A549 (cell line): ENCODE results near the gene XRCC5. TPM values are rescaled to one million over a fixed set of nuclear protein-coding genes. Genes with fewer than 3 reads are reported as not detected.

ENCODE experiments used
- ATAC-seq, 2 experiments: fragments of 200-7000 bp in 1 of 2; fragments of >200 bp in 1 of 2; cut with Nextera tagmentation in 1 of 2; cut with Tn5 transposase in 1 of 2; 3 replicates each; pipeline versions ENCODE4 v1.8.0 to v1.9.1; 2018 to 2020; ENCODE audit warnings: mild to moderate bottlenecking in 1 of 2, moderate library complexity in 1 of 2
- CTCF ChIA-PET: fragments of 300-600 bp; sonication (Branson Sonifier 250); formaldehyde crosslinking; extraction: SDS; loops from one replicate; lab custom pipeline; 2021; ENCODE audit warnings: antibody characterized with exemption, inconsistent platforms; lab: Yijun Ruan, JAX
- POLR2A ChIA-PET: fragments of 350-600 bp; formaldehyde crosslinking; extraction: SDS; loops from one replicate; lab custom pipeline; 2021; ENCODE audit warnings: antibody characterized with exemption, inconsistent platforms; lab: Yijun Ruan, JAX
- DNase-seq, 2 experiments: peaks; one replicate each; pipeline versions ENCODE4 v3.0.0 to v3.0.0-alpha.2; 2011 to 2016; ENCODE audit warnings: low read depth in 1 of 2, low spot score in 1 of 2
- FAIRE-seq: peaks from 2 replicates; lab custom pipeline; 2011; peaks lifted over from hg19 to GRCh38; lab: Jason Lieb, UNC
- H3K27ac ChIP-seq, 2 experiments: fragments of >200 bp; sonication (Bioruptor Twin); formaldehyde crosslinking; 3 replicates each; pipeline ENCODE4 v1.5.1; 2016 to 2017
- H3K4me1 ChIP-seq: fragments of >200 bp; sonication (Bioruptor Twin); formaldehyde crosslinking; 3 replicates; pipeline ENCODE4 v1.6.1; 2016
- H3K4me2 ChIP-seq: fragments of >200 bp; sonication (Bioruptor Twin); formaldehyde crosslinking; 3 replicates; pipeline ENCODE4 v1.6.1; 2016
- H3K4me3 ChIP-seq: fragments of >200 bp; sonication (Bioruptor Twin); formaldehyde crosslinking; 3 replicates; pipeline ENCODE4 v1.5.1; 2016
- H3K9me3 ChIP-seq: fragments of >200 bp; sonication (Bioruptor Twin); formaldehyde crosslinking; 3 replicates; pipeline ENCODE4 v1.6.1; 2016
- ATOH8 ChIP-seq: fragments of 250-450 bp; sonication (Bioruptor Pico); IDR thresholded peaks from 2 replicates; pipeline ENCODE4 v1.5.0; 2020; ENCODE audit warnings: low read depth, mild to moderate bottlenecking, moderate library complexity
- CBX2 ChIP-seq: fragments of 200-600 bp; sonication (generic); IDR thresholded peaks from 2 replicates; pipeline ENCODE4 v1.6.1; 2016; ENCODE audit warnings: low read depth, mild to moderate bottlenecking, borderline replicate concordance
- CEBPB ChIP-seq, 2 experiments: fragments of >200 bp in 1 of 2; sonication (Bioruptor Twin) in 1 of 2; formaldehyde crosslinking in 1 of 2; IDR thresholded peaks; 2 replicates each; pipeline ENCODE4 v1.6.1; 2012 to 2016
- CTCF ChIP-seq: fragments of >200 bp; sonication (Bioruptor Twin); formaldehyde crosslinking; IDR thresholded peaks from 3 replicates; pipeline ENCODE4 v1.5.1; 2016
- EHMT2 ChIP-seq: fragments of 200-600 bp; sonication (generic); IDR thresholded peaks from 2 replicates; pipeline ENCODE4 v1.6.1; 2016; ENCODE audit warnings: antibody characterized with exemption, low read depth, mild to moderate bottlenecking, moderate library complexity
- ELK1 ChIP-seq: fragments of 150-350 bp; IDR thresholded peaks from 2 replicates; pipeline ENCODE4 v1.6.1; 2014; ENCODE audit warnings: low read depth, mild to moderate bottlenecking, low read length
- ESRRA ChIP-seq: fragments of 150-350 bp; IDR thresholded peaks from 2 replicates; pipeline ENCODE4 v1.6.1; 2014; ENCODE audit warnings: mild to moderate bottlenecking, low read length, borderline replicate concordance
- FOSB ChIP-seq: fragments of 250-450 bp; sonication (Bioruptor Pico); IDR thresholded peaks from 2 replicates; pipeline ENCODE4 v1.5.0; 2020; ENCODE audit warnings: mild to moderate bottlenecking, moderate library complexity
- HDAC2 ChIP-seq: fragments of 200-600 bp; sonication (generic); IDR thresholded peaks from 2 replicates; pipeline ENCODE4 v1.6.1; 2016
- JUNB ChIP-seq: fragments of >200 bp; sonication (Bioruptor Twin); formaldehyde crosslinking; IDR thresholded peaks from 2 replicates; pipeline ENCODE4 v1.6.1; 2016
- MYC ChIP-seq: IDR thresholded peaks from 2 replicates; pipeline ENCODE4 v1.6.1; 2012; ENCODE audit warnings: mild to moderate bottlenecking, inconsistent platforms, low read length, improper control_type of control experiment, borderline replicate concordance
- PBX3 ChIP-seq: IDR thresholded peaks from 2 replicates; pipeline ENCODE4 v1.6.1; 2012
- RAD21 ChIP-seq, 2 experiments: fragments of >200 bp in 1 of 2; sonication (Bioruptor Twin) in 1 of 2; formaldehyde crosslinking in 1 of 2; IDR thresholded peaks in 1 of 2; conservative IDR thresholded peaks in 1 of 2; 2 replicates in 1 of 2; 3 replicates in 1 of 2; pipeline ENCODE4 v1.6.1; 2012 to 2018; ENCODE audit warnings: inconsistent platforms in 1 of 2
- RCOR1 ChIP-seq: fragments of 150-350 bp; IDR thresholded peaks from 2 replicates; pipeline ENCODE4 v1.6.1; 2014; ENCODE audit warnings: antibody characterized with exemption, low read length, low read depth
- SREBF2 ChIP-seq: fragments of 450-650 bp; IDR thresholded peaks from 2 replicates; pipeline ENCODE4 v1.6.1; 2014; ENCODE audit warnings: mild to moderate bottlenecking, moderate library complexity
- TFCP2L1 ChIP-seq: fragments of 250-450 bp; sonication (Bioruptor Pico); IDR thresholded peaks from 2 replicates; pipeline ENCODE4 v1.5.0; 2021; ENCODE audit warnings: mild to moderate bottlenecking
- ZNF302 ChIP-seq: fragments of 250-450 bp; sonication (Bioruptor Pico); IDR thresholded peaks from 2 replicates; pipeline ENCODE4 v1.9.0; 2021; ENCODE audit warnings: inconsistent platforms, mild to moderate bottlenecking, moderate library complexity
- WGBS: methylation state at CpG from one replicate; pipeline ENCODE4 v1.1.6; 2017; ENCODE audit errors: missing lambda C conversion rate; 5-methylcytosine and 5-hydroxymethylcytosine counted together
- polyA plus RNA-seq, 4 experiments: library from polyadenylated mRNA; depleted of rRNA in 3 of 4; stranded (reverse); fragments of >200 nt; fragmentation: RNase III in 1 of 4; extraction: RNeasy Plus Mini Kit Qiagen cat#74134 plus additional on column Dnase treatment in 1 of 4; gene quantifications; 2 replicates in 3 of 4; 3 replicates in 1 of 4; pipeline ENCODE4 v1.2.3, GENCODE V29; 2011 to 2017

The XRCC5 gene
- polyA plus RNA-seq, 2 of the 4 experiments (the other 2 are of a cell fraction), result 217 to 430 TPM

GRCh38 chr2:216202626-216203250 lies 93.6 kb downstream of the XRCC5 start:
- DNase-seq, result no peak
- WGBS, result 96% methylated on average over 3 of the region's 3 CpGs
- TF ChIP-seq FOSB (CRISPR knock-in tag), result no peak
- no peak for TF ChIP-seq CTCF
- no peak for TF ChIP-seq ATOH8 (CRISPR knock-in tag)
- no peak for TF ChIP-seq JUNB
- TF ChIP-seq CEBPB (IDR thresholded peaks at IDR 0.05), result no peak
- TF ChIP-seq RCOR1, result no peak
- TF ChIP-seq EHMT2, result no peak
- no peak for TF ChIP-seq ELK1
- no peak for TF ChIP-seq ESRRA
- TF ChIP-seq RAD21 (conservative IDR thresholded peaks at IDR 0.05 in 1 of 2, IDR thresholded peaks at IDR 0.05 in 1 of 2), result no peak
- no peak for TF ChIP-seq HDAC2
- Histone ChIP-seq H3K27ac (no peak overlapping the region), H3K4me2 (no peak overlapping the region), H3K9me3 (no peaks in the 10 kb centered on the region), H3K4me3 (no peak overlapping the region), H3K4me1 (no peaks in the 10 kb centered on the region)
- ChIA-PET CTCF (interaction anchor here (1.6 to 2.0 kb wide), 2 partner anchors 20 to 29 kb away, joined by 5 read pairs; no protein-coding TSS in a partner anchor), POLR2A (no interaction called here)
- FAIRE-seq, result no peak
- peak in 1 of 2 experiments; percentile 27; a peak in 1 of 6 replicates for ATAC-seq

GRCh38 chr2:216205486-216205885 lies 96.3 kb downstream of the XRCC5 start:
- no peak overlapping the region for H3K4me3 ChIP-seq
- no peak overlapping the region for H3K4me2 ChIP-seq
- WGBS, result 100% methylated on average over 1 of the region's 1 CpG
- H3K9me3 ChIP-seq, result no peaks in the 10 kb centered on the region
- ATAC-seq, result no peak
- no peak overlapping the region for H3K27ac ChIP-seq
- CTCF ChIA-PET, result no interaction called here
- no peak for DNase-seq
- no peaks in the 10 kb centered on the region for H3K4me1 ChIP-seq
- no peak for FAIRE-seq
- TF ChIP-seq TFCP2L1 (CRISPR knock-in tag), result no peak
- TF ChIP-seq CBX2, result no peak
- no peak for TF ChIP-seq MYC
- TF ChIP-seq PBX3, result no peak
- TF ChIP-seq EHMT2, result no peak
- no peak for TF ChIP-seq SREBF2
- no peak for TF ChIP-seq RCOR1
- no peak for TF ChIP-seq ZNF302
- POLR2A ChIA-PET, result no interaction called here
